ENCODE measurements around the gene TECTB.
"Not testable (repeated sequence)": the region's sequence is repeated elsewhere in the genome, so short reads cannot be mapped to it uniquely, and the experiment has no call there.

TECTB gene

GRCh38 chr10:112244197-112244596 lies 39.0 kb upstream of the TECTB start:
- no peak overlapping the region for H3K27ac ChIP-seq
- TF ChIP-seq EZH2 (IDR thresholded peaks at IDR 0.05) (no peak), FOXP2 (optimal IDR thresholded peaks at IDR 0.05; ENCODE audit: control extremely low read depth, extremely low read length, insufficient read depth) (no peak), POLR2AphosphoS5 (IDR thresholded peaks at IDR 0.05; ENCODE audit: borderline replicate concordance, low read depth, low read length) (no peak)
- no peak overlapping the region for H3K9ac ChIP-seq (ENCODE audit: insufficient read length)

GRCh38 chr10:112247791-112248190 lies 35.4 kb upstream of the TECTB start:
- no peak for TF ChIP-seq POLR2AphosphoS5 (IDR thresholded peaks at IDR 0.05; ENCODE audit: borderline replicate concordance, low read depth, low read length)
- no peak for TF ChIP-seq FOXP2 (optimal IDR thresholded peaks at IDR 0.05; ENCODE audit: control extremely low read depth, extremely low read length, insufficient read depth)
- no peak for TF ChIP-seq EZH2 (IDR thresholded peaks at IDR 0.05)
- DNase-seq (ENCODE audit: low read depth, low spot score) = no peak
- no peak overlapping the region for H3K27ac ChIP-seq
- no peaks in the 10 kb centered on the region for H3K36me3 ChIP-seq (ENCODE audit: insufficient read depth, low read length)
- no peak overlapping the region for H3K9ac ChIP-seq (ENCODE audit: insufficient read length)
- no peaks in the 10 kb centered on the region for H3K9me3 ChIP-seq (ENCODE audit: low read depth, low read length)
- H3K4me3 ChIP-seq = no peak overlapping the region

More at GRCh38 chr10:112244197-112244596, 39.0 kb upstream of the TECTB start:
- H3K4me3 ChIP-seq = no peak overlapping the region
- no peaks in the 10 kb centered on the region for H3K9me3 ChIP-seq (ENCODE audit: low read depth, low read length)
- no peaks in the 10 kb centered on the region for H3K36me3 ChIP-seq (ENCODE audit: insufficient read depth, low read length)
- no peak for DNase-seq (ENCODE audit: low read depth, low spot score)

GRCh38 chr10:112248584-112249295 lies 34.5 kb upstream of the TECTB start:
- Histone ChIP-seq H3K36me3 (ENCODE audit: insufficient read depth, low read length) (no peaks in the 10 kb centered on the region), H3K27ac (no peak overlapping the region)

GRCh38 chr10:112249722-112250121 lies 33.5 kb upstream of the TECTB start:
- Histone ChIP-seq H3K4me3 (no peak overlapping the region), H3K9me3 (ENCODE audit: low read depth, low read length) (no peaks in the 10 kb centered on the region), H3K9ac (ENCODE audit: insufficient read length) (no peak overlapping the region), H3K36me3 (ENCODE audit: insufficient read depth, low read length) (no peaks in the 10 kb centered on the region), H3K27ac (no peak overlapping the region)
- TF ChIP-seq FOXP2 (optimal IDR thresholded peaks at IDR 0.05; ENCODE audit: control extremely low read depth, extremely low read length, insufficient read depth) (no peak), POLR2AphosphoS5 (IDR thresholded peaks at IDR 0.05; ENCODE audit: borderline replicate concordance, low read depth, low read length) (no peak)
- no peak for DNase-seq (ENCODE audit: low read depth, low spot score)

More at GRCh38 chr10:112248584-112249295, 34.5 kb upstream of the TECTB start:
- no peaks in the 10 kb centered on the region for H3K9me3 ChIP-seq (ENCODE audit: low read depth, low read length)
- no peak overlapping the region for H3K9ac ChIP-seq (ENCODE audit: insufficient read length)
- DNase-seq (ENCODE audit: low read depth, low spot score) = no peak
- no peak for TF ChIP-seq EZH2 (IDR thresholded peaks at IDR 0.05)
- TF ChIP-seq POLR2AphosphoS5 (IDR thresholded peaks at IDR 0.05; ENCODE audit: borderline replicate concordance, low read depth, low read length) = no peak
- TF ChIP-seq FOXP2 (optimal IDR thresholded peaks at IDR 0.05; ENCODE audit: control extremely low read depth, extremely low read length, insufficient read depth) = no peak
- no peak overlapping the region for H3K4me3 ChIP-seq

GRCh38 chr10:112250555-112250954 lies 32.6 kb upstream of the TECTB start:
- no peaks in the 10 kb centered on the region for H3K9me3 ChIP-seq (ENCODE audit: low read depth, low read length)
- no peaks in the 10 kb centered on the region for H3K36me3 ChIP-seq (ENCODE audit: insufficient read depth, low read length)
- H3K9ac ChIP-seq (ENCODE audit: insufficient read length) = no peak overlapping the region
- H3K27ac ChIP-seq = no peak overlapping the region
- TF ChIP-seq FOXP2 (optimal IDR thresholded peaks at IDR 0.05; ENCODE audit: control extremely low read depth, extremely low read length, insufficient read depth) = no peak
- no peak for DNase-seq (ENCODE audit: low read depth, low spot score)
- H3K4me3 ChIP-seq = no peak overlapping the region

- not testable (repeated sequence) for H3K9me3 ChIP-seq (ENCODE audit: low read depth, low read length); H3K36me3 ChIP-seq (ENCODE audit: insufficient read depth, low read length); H3K27ac ChIP-seq; DNase-seq (ENCODE audit: low read depth, low spot score); H3K9ac ChIP-seq (ENCODE audit: insufficient read length); H3K4me3 ChIP-seq
Measured at GRCh38 chr10:112251238-112251637, 32.0 kb upstream of the TECTB start.

- no peak overlapping the region for H3K27ac ChIP-seq
- H3K9ac ChIP-seq (ENCODE audit: insufficient read length) = no peak overlapping the region
- no peak for DNase-seq (ENCODE audit: low read depth, low spot score)
- H3K36me3 ChIP-seq (ENCODE audit: insufficient read depth, low read length) = no peaks in the 10 kb centered on the region
- TF ChIP-seq EZH2 (IDR thresholded peaks at IDR 0.05) (no peak), FOXP2 (optimal IDR thresholded peaks at IDR 0.05; ENCODE audit: control extremely low read depth, extremely low read length, insufficient read depth) (no peak), POLR2AphosphoS5 (IDR thresholded peaks at IDR 0.05; ENCODE audit: borderline replicate concordance, low read depth, low read length) (no peak)
- H3K9me3 ChIP-seq (ENCODE audit: low read depth, low read length) = no peaks in the 10 kb centered on the region
- H3K4me3 ChIP-seq = no peak overlapping the region
Measured at GRCh38 chr10:112258407-112258806, 24.8 kb upstream of the TECTB start.

GRCh38 chr10:112259688-112260087 lies 23.5 kb upstream of the TECTB start:
- no peaks in the 10 kb centered on the region for H3K36me3 ChIP-seq (ENCODE audit: insufficient read depth, low read length)
- DNase-seq (ENCODE audit: low read depth, low spot score) = no peak
- no peak for TF ChIP-seq EZH2 (IDR thresholded peaks at IDR 0.05)
- TF ChIP-seq POLR2AphosphoS5 (IDR thresholded peaks at IDR 0.05; ENCODE audit: borderline replicate concordance, low read depth, low read length) = no peak
- no peak for TF ChIP-seq FOXP2 (optimal IDR thresholded peaks at IDR 0.05; ENCODE audit: control extremely low read depth, extremely low read length, insufficient read depth)
- H3K4me3 ChIP-seq = no peak overlapping the region
- no peak overlapping the region for H3K9ac ChIP-seq (ENCODE audit: insufficient read length)
- H3K27ac ChIP-seq = no peak overlapping the region
- no peaks in the 10 kb centered on the region for H3K9me3 ChIP-seq (ENCODE audit: low read depth, low read length)

- Histone ChIP-seq H3K9ac (ENCODE audit: insufficient read length) (no peak overlapping the region), H3K9me3 (ENCODE audit: low read depth, low read length) (no peaks in the 10 kb centered on the region), H3K4me3 (no peak overlapping the region), H3K36me3 (ENCODE audit: insufficient read depth, low read length) (no peaks in the 10 kb centered on the region), H3K27ac (no peak overlapping the region)
- TF ChIP-seq FOXP2 (optimal IDR thresholded peaks at IDR 0.05; ENCODE audit: control extremely low read depth, extremely low read length, insufficient read depth) = no peak
- no peak for TF ChIP-seq EZH2 (IDR thresholded peaks at IDR 0.05)
- TF ChIP-seq POLR2AphosphoS5 (IDR thresholded peaks at IDR 0.05; ENCODE audit: borderline replicate concordance, low read depth, low read length) = no peak
- no peak for DNase-seq (ENCODE audit: low read depth, low spot score)
Measured at GRCh38 chr10:112260831-112261230, 22.4 kb upstream of the TECTB start.
